B cell (primary cell): ENCODE measurements around the gene TRPM2. TPM values are rescaled to one million over a fixed set of nuclear protein-coding genes. Genes with fewer than 3 reads are reported as not detected.

Source experiments
- ATAC-seq: fragments of 200-7000 bp; cut with Tn5 transposase; one replicate; pipeline ENCODE4 v1.10.0; 2021; ENCODE audit warnings: low read depth, mild to moderate bottlenecking, moderate number of reproducible peaks, moderate library complexity
- CTCF ChIA-PET: fragments of 350-600 bp; sonication (Branson Sonifier 250); formaldehyde crosslinking; loops from one replicate; lab custom pipeline; 2021; ENCODE audit warnings: antibody characterized with exemption, inconsistent platforms; lab: Charles Lee
- POLR2A ChIA-PET: fragments of 350-600 bp; sonication (Branson Sonifier 250); formaldehyde crosslinking; loops from one replicate; lab custom pipeline; 2021; ENCODE audit warnings: antibody characterized with exemption; lab: Charles Lee
- DNase-seq: peaks from one replicate; pipeline ENCODE4 v3.0.0; 2013
- H2AFZ ChIP-seq: 2 replicates; pipeline ENCODE4 v1.6.1; 2012; ENCODE audit warnings: mild to moderate bottlenecking, low read depth, low read length; ENCODE audit not compliant: insufficient read depth, poor library complexity, severe bottlenecking
- H3K27ac ChIP-seq, 2 donors: 1 replicate in 1 of 2; 2 replicates in 1 of 2; pipeline ENCODE4 v1.5.1; 2012 to 2013; ENCODE audit warnings: low read length in 2 of 2, mild to moderate bottlenecking in 2 of 2, moderate library complexity in 1 of 2
- H3K27me3 ChIP-seq, 4 experiments: fragments of 200-600 bp in 1 of 4; sonication (generic) in 1 of 4; replicated peaks in 1 of 4; 1 replicate in 2 of 4; 2 replicates in 2 of 4; pipeline versions ENCODE4 v1.6.1 to v1.7.0; 2013 to 2016; ENCODE audit warnings: low read length in 3 of 4, mild to moderate bottlenecking in 2 of 4, mixed read lengths in 1 of 4, moderate library complexity in 1 of 4; ENCODE audit not compliant: insufficient read depth in 4 of 4, control insufficient read depth in 3 of 4; ENCODE audit errors: control extremely low read depth in 1 of 4
- H3K36me3 ChIP-seq, 2 experiments: replicated peaks in 1 of 2; 1 replicate in 1 of 2; 2 replicates in 1 of 2; pipeline versions ENCODE4 v1.6.1 to v1.7.1; 2013; ENCODE audit warnings: low read length in 1 of 2; ENCODE audit not compliant: insufficient read depth in 2 of 2, control insufficient read depth in 1 of 2; ENCODE audit errors: control extremely low read depth in 1 of 2, extremely low read depth in 1 of 2
- H3K4me1 ChIP-seq, 2 donors: fragments of 200-600 bp in 1 of 2; sonication (generic) in 1 of 2; 1 replicate in 1 of 2; 2 replicates in 1 of 2; pipeline versions ENCODE4 v1.5.1 to v1.6.1; 2013 to 2017; ENCODE audit warnings: low read length in 2 of 2; ENCODE audit not compliant: control insufficient read depth in 2 of 2, insufficient read depth in 2 of 2
- H3K4me2 ChIP-seq: replicated peaks from 2 replicates; pipeline ENCODE3; 2012; ENCODE audit warnings: mild to moderate bottlenecking, low read depth, low read length; ENCODE audit not compliant: poor library complexity, severe bottlenecking
- H3K4me3 ChIP-seq, 5 experiments: fragments of 200-600 bp in 1 of 5; sonication (generic) in 1 of 5; 1 replicate in 3 of 5; 2 replicates in 2 of 5; pipeline versions ENCODE4 v1.5.1 to v1.7.0; 2011 to 2016; ENCODE audit warnings: low read length in 4 of 5, mild to moderate bottlenecking in 4 of 5, low read depth in 2 of 5, control low read depth in 1 of 5, moderate library complexity in 1 of 5; ENCODE audit not compliant: insufficient read depth in 1 of 5; ENCODE audit errors: control extremely low read depth in 1 of 5, extremely low read depth in 1 of 5
- H3K79me2 ChIP-seq: fragments of 200-600 bp; sonication (generic); one replicate; pipeline ENCODE4 v1.6.0; 2016; ENCODE audit warnings: low read length; ENCODE audit not compliant: control insufficient read depth, insufficient read depth
- H3K9ac ChIP-seq: fragments of 200-600 bp; sonication (generic); 2 replicates; pipeline ENCODE4 v1.6.1; 2017; ENCODE audit warnings: mild to moderate bottlenecking, low read length, moderate library complexity
- H3K9me3 ChIP-seq, 3 donors: one replicate each; pipeline versions ENCODE4 v1.6.1 to v1.7.1; 2013; ENCODE audit warnings: low read length in 2 of 3; ENCODE audit not compliant: control insufficient read depth in 2 of 3, insufficient read depth in 1 of 3; ENCODE audit errors: control extremely low read depth in 1 of 3
- H4K20me1 ChIP-seq: 2 replicates; pipeline ENCODE4 v1.6.0; 2012; ENCODE audit warnings: mild to moderate bottlenecking, low read length; ENCODE audit not compliant: insufficient read depth, control insufficient read depth, poor library complexity, severe bottlenecking
- H3K27ac Mint-ChIP-seq: one replicate; pipeline ENCODE4 v1.8.0; 2021; ENCODE audit warnings: mixed read lengths
- H3K27me3 Mint-ChIP-seq: one replicate; pipeline ENCODE4 v1.8.0; 2021; ENCODE audit warnings: mixed read lengths
- H3K4me1 Mint-ChIP-seq: one replicate; pipeline ENCODE4 v1.8.0; 2021; ENCODE audit warnings: mixed read lengths
- H3K4me3 Mint-ChIP-seq: one replicate; pipeline ENCODE4 v1.8.0; 2021; ENCODE audit warnings: mixed read lengths
- H3K9me3 Mint-ChIP-seq: one replicate; pipeline ENCODE4 v1.8.0; 2022; ENCODE audit warnings: mixed read lengths; ENCODE audit not compliant: insufficient read depth
- EZH2 ChIP-seq: IDR thresholded peaks from 2 replicates; pipeline ENCODE4 v1.6.1; 2012; ENCODE audit warnings: borderline replicate concordance, low read depth, mild to moderate bottlenecking, moderate library complexity, low read length; ENCODE audit not compliant: insufficient read depth, poor library complexity, severe bottlenecking
- WGBS: methylation state at CpG from one replicate; pipeline ENCODE4 v1.1.5; 2013; ENCODE audit warnings: missing lambda C conversion rate; ENCODE audit not compliant: insufficient coverage; 5-methylcytosine and 5-hydroxymethylcytosine counted together
- intact Hi-C: fragments of 100-400 bp; cut with micrococcal nuclease; formaldehyde crosslinking; loops from one replicate; pipeline ENCODE4 v1.10.0; 2022
- polyA plus RNA-seq: library from polyadenylated mRNA; depleted of rRNA; stranded (reverse); fragments of >200 nt; gene quantifications from 2 replicates; pipeline ENCODE4 v1.2.3, GENCODE V29; 2012
- total RNA-seq, 2 donors: library from RNA; stranded (reverse); fragments of 120-200 nt in 1 of 2; gene quantifications; 1 replicate in 1 of 2; 2 replicates in 1 of 2; pipeline versions ENCODE4 v1.2.3 to v1.2.4, GENCODE V29; 2013 to 2022
- TF ChIP-seq, protein P1 (sequence below): fragments of 200-600 bp; IDR thresholded peaks from one replicate; pipeline ENCODE4 v1.8.0; 2022; ENCODE audit warnings: antibody characterized with exemption, mild to moderate bottlenecking

The TRPM2 gene
- total and polyA plus RNA-seq, 2 donors (not counting 1 experiment from before 2014, with no cell fraction given), result 1.6 to 8.4 TPM

DNA sequence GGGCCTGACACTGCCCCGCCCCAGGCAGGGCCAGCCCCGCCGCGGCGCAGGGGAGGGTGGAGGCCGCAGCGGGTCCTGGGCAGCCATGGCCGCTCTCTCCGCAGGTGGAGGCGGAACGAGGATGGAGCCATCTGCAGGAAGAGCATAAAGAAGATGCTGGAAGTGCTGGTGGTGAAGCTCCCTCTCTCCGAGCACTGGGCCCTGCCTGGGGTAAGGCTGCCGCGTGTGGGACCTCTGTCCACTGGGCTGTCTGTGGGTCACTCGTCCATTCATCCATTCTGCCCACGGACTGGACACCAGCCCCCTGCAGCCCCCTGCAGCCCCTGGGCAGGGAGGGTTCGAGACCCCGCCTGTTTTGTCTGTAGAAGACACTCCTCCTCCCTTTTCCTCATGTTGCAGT, 83.5 kb downstream of the TRPM2 start:
- H3K4me1 ChIP-seq, result no peaks in the 10 kb centered on the region
- ChIA-PET POLR2A (no interaction called here), CTCF (interaction anchor here (0.6 kb wide), 1 partner anchor 1496 kb away, joined by 4 read pairs; no protein-coding TSS in a partner anchor)
- DNase-seq (no peak), ATAC-seq (no peak)
- Mint-ChIP-seq H3K27me3 (no peaks in the 10 kb centered on the region), H3K4me3 (no peak overlapping the region), H3K9me3 (no peaks in the 10 kb centered on the region), H3K27ac (no peak overlapping the region), H3K4me1 (no peaks in the 10 kb centered on the region)
- H3K9ac ChIP-seq, result no peak overlapping the region
- no peaks in the 10 kb centered on the region for H4K20me1 ChIP-seq
- WGBS, result 89% methylated on average over 13 of the region's 18 CpGs
- peaks cover 0 to 6% of the 10 kb centered on the region in 2 experiments for H3K36me3 ChIP-seq
- no peaks in the 10 kb centered on the region for H3K9me3 ChIP-seq
- no peak for TF ChIP-seq EZH2
- TF ChIP-seq, protein P1, sequence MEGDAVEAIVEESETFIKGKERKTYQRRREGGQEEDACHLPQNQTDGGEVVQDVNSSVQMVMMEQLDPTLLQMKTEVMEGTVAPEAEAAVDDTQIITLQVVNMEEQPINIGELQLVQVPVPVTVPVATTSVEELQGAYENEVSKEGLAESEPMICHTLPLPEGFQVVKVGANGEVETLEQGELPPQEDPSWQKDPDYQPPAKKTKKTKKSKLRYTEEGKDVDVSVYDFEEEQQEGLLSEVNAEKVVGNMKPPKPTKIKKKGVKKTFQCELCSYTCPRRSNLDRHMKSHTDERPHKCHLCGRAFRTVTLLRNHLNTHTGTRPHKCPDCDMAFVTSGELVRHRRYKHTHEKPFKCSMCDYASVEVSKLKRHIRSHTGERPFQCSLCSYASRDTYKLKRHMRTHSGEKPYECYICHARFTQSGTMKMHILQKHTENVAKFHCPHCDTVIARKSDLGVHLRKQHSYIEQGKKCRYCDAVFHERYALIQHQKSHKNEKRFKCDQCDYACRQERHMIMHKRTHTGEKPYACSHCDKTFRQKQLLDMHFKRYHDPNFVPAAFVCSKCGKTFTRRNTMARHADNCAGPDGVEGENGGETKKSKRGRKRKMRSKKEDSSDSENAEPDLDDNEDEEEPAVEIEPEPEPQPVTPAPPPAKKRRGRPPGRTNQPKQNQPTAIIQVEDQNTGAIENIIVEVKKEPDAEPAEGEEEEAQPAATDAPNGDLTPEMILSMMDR, result no peak
- H3K27ac ChIP-seq, result no peak overlapping the region
- no peaks in the 10 kb centered on the region for H3K27me3 ChIP-seq
- H3K4me2 ChIP-seq, result no peak overlapping the region
- intact Hi-C loops, result no loop called here
- no peak overlapping the region for H3K4me3 ChIP-seq
- no peak overlapping the region for H2AFZ ChIP-seq
- no peaks in the 10 kb centered on the region for H3K79me2 ChIP-seq

DNA sequence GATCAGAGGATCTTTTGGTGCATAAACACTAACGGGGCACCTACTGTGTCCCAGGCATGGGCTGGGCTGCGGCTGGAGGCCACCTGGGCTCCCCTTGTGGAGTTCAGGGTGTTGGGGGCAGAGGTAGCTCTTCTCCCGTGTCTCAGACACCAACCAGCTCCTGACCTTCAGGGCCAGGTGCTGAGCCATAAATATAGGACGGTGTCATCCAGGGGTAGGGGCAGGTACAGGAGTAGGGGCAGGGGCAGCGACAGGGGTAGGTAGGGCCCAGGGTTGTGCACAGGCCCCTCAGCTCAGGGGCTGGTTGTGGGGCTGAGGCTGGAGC, 83.9 kb downstream of the TRPM2 start:
- no peaks in the 10 kb centered on the region for H4K20me1 ChIP-seq
- no peak overlapping the region for H2AFZ ChIP-seq
- CTCF ChIA-PET, result interaction anchor here (0.6 kb wide), 1 partner anchor 52 kb away, joined by 3 read pairs; no protein-coding TSS in a partner anchor
- H3K4me2 ChIP-seq, result no peak overlapping the region
- Mint-ChIP-seq H3K4me3 (no peak overlapping the region), H3K27me3 (no peaks in the 10 kb centered on the region), H3K9me3 (no peaks in the 10 kb centered on the region), H3K27ac (no peak overlapping the region), H3K4me1 (no peaks in the 10 kb centered on the region)
- H3K79me2 ChIP-seq, result no peaks in the 10 kb centered on the region
- 90% methylated on average over 4 of the region's 5 CpGs for WGBS
- ATAC-seq (no peak), DNase-seq (no peak)
- no peak overlapping the region for H3K9ac ChIP-seq
- H3K4me3 ChIP-seq, result no peak overlapping the region
- H3K36me3 ChIP-seq, result peaks cover 0 to 6% of the 10 kb centered on the region in 2 experiments
- H3K9me3 ChIP-seq, result no peaks in the 10 kb centered on the region
- H3K27ac ChIP-seq, result no peak overlapping the region
- intact Hi-C loops, result no loop called here
- no peak for TF ChIP-seq EZH2
- TF ChIP-seq, protein P1, result no peak
- H3K4me1 ChIP-seq, result no peaks in the 10 kb centered on the region
- POLR2A ChIA-PET, result no interaction called here
- no peaks in the 10 kb centered on the region for H3K27me3 ChIP-seq
